Measurements from ENCODE around the gene DDX6. TPM values are rescaled to one million over a fixed set of nuclear protein-coding genes. Genes with fewer than 3 reads are reported as not detected.
"Not testable (repeated sequence)": the region's sequence is repeated elsewhere in the genome, so short reads cannot be mapped to it uniquely, and the experiment has no call there.

The DDX6 gene, protein sequence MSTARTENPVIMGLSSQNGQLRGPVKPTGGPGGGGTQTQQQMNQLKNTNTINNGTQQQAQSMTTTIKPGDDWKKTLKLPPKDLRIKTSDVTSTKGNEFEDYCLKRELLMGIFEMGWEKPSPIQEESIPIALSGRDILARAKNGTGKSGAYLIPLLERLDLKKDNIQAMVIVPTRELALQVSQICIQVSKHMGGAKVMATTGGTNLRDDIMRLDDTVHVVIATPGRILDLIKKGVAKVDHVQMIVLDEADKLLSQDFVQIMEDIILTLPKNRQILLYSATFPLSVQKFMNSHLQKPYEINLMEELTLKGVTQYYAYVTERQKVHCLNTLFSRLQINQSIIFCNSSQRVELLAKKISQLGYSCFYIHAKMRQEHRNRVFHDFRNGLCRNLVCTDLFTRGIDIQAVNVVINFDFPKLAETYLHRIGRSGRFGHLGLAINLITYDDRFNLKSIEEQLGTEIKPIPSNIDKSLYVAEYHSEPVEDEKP
- polyA plus RNA-seq: 10 to 100 TPM; 11.9 to 28.7 (median 16.8) TPM

DNA sequence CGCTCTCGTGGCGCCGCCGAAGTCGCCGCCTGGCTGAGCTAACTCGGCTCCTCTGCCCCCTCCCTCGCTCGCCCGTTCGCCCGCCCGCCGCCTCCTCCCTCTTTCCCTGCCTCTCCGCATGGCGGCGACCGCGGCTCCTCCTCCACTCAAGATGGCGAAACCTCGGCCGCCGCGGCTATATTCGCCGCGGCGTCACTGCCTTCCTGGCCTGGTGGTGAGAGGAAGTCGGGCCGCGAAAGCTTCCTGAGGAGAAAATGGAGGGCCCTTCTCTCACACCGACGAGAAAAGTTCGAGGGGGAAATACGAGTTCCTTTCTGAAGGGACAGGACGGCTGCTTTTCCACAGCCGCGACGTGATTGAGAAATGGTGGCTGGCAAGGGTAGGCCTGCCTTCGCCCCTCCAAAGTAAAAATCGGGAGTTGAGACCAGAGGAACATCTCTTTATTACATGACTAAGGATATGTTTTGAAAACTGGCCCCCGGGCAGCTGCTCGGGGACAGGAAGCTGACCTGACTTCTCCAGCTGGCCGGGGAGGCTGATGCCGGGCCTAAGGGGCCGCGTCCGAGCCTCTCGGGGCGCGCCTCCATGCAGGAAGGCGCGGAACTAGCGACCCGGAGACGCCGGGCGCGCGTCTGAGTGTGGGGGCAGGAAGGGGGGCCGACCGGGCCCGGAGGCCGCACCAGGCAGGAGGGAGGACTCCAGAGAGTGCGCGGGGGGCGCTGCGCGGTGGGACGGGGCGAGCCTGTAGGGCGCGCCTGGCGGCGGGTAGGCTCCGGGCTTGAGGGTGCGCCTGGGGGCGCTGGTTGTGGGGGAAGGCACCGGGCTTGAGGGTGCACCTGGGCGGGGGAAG, at the start of gene DDX6:
TSS of gene DDX6 (minus strand) at position 54 of the 850 bp plus-strand sequence. CDS start 4,913 bp downstream, outside the sequence.
- WGBS, 3 donors: 0% methylated on average over 54 to 81 of the region's 81 CpGs
- H3K27ac ChIP-seq (ENCODE audit: low read depth, low read length): peak within 1 kb of the TSS; percentile 97

DNA sequence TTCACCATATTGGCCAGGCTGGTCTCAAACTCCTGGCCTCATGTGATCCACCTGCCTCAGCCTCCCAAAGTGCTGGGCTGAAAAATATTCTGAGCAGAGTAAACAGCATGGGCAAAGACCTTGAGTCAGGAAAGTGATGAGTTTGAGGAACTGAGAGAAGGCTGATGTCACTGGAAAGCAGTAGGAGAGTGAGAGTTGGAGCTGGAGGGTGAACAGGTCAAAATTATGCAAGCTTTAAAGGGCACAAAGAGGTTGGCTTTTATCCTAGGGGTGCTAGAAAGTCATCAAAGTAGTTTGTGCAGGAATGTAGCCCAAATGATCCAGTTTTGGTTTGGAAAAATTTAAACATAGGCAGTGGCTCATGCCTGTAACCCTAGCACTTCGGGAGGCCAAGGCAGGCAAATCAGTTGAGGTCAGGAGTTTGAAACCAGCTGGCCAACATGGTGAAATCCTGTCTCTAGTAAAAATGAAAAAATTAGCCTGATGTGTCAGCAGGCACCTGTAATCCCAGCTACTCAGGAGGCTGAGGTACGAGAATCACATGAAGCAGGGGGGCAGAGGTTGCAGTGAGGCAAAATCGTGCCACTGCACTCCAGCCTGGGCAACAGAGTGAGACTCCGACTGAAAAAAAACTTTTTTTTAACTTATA, 48.1 kb upstream of the DDX6 start:
- WGBS, 3 donors: 80 to 88% (median 88%) methylated on average over 4 of the region's 4 CpGs

DNA sequence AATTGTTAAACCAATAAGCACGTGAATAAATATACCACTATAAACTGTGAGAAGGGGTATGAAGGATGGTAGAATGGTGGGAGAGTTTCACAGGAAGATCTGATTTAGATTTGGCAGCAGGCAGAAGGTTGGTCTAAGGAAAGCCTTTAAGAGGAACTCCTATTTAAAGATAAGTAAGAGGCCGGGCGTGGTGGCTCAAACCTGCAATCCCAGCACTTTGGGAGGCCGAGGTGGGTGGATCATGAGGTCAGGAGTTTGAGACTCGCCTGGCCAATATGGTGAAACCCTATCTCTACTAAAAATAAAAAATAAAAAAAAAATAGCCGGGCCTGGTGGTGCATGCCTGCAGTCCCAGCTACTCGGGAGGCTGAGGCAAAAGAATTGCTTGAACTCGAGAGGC, 46.9 kb upstream of the DDX6 start:
- 85 to 90% (median 87%) methylated on average over 8 of the region's 8 CpGs for WGBS, 3 donors

More for the DNA sequence above, 48.1 kb upstream of the DDX6 start:
- no peak overlapping the region for H3K27ac ChIP-seq (ENCODE audit: low read depth, low read length)

DNA sequence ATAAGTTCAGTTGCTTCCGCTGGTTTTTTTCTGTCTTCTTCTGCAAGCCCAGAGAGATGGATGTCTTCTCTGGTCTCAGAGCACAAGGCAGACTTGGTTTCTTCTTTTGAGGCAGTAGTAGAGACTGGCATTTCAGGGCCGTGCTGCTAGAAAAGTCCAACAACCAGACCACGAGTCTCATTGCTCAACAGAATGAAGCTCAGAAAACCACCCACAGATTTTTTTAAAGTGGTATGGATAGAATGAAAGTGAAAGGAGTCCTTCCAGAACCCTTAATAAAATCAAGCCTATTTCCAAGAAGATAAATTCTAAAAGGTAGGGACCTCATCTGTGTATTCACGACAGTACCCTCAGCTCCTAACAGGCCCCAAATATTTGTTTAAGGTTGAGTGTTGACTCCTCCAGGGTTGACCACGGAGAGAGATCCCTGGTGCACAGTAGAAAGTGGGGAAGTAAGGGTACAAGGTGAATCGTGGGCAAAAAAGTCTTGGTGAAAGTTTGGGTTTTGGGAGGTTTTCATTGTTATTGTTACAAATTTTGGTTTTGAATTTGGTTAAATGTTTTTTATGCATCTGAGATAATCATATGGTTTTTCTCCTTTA, 43.6 kb upstream of the DDX6 start:
- no peak overlapping the region for H3K27ac ChIP-seq (ENCODE audit: low read depth, low read length)
- 55 to 67% (median 60%) methylated on average over 6 of the region's 6 CpGs for WGBS, 3 donors

More for the DNA sequence above, 46.9 kb upstream of the DDX6 start:
- H3K27ac ChIP-seq (ENCODE audit: low read depth, low read length): no peak overlapping the region

DNA sequence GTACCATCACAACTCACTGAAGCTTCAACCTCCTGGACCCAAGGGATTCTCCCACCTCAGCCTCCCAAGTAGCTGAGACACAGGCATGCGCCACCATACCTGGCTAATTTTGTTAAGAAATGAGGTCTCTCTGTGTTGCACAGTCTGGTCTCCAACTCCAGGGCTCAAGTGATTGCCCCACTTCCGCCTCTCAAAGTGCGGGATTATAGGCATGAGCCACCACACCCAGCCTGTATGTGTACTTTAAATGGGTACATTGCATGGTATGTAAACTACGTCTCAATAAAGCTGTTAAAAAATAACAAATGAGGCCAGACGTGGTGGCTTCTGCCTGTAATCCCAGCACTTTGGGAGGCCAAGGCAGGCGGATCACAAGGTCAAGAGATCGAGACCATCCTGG, 36.2 kb upstream of the DDX6 start:
- H3K27ac ChIP-seq (ENCODE audit: low read depth, low read length): no peak overlapping the region
- WGBS, 3 donors: 82 to 92% (median 92%) methylated on average over 7 of the region's 7 CpGs

DNA sequence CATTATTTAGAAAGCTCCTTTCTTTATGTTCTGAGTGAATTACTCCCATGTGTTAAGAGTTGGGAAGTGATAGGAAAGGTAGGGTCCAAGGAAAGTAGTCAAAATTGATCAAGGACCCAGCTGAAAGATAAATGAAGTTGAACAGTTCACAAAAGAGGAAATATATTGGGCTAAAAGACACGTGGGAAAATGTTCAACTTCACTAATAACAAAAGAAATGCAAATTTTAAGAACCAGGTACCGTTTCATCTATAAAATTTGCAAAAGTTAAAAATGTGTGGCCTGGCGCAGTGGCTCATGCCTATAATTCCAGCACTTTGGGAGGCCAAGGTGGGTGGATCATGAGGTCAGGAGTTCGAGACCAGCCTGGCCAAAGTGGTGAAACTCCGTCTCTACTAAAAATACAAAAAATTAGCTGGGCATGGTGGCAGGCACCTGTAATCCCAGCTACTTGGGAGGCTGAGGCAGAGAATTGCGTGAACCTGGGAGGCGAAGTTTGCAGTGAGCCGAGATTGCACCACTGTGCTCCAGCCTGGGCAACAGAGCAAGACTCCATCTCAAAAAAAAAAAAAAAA, 32.1 kb upstream of the DDX6 start:
- not testable (repeated sequence) for H3K27ac ChIP-seq (ENCODE audit: low read depth, low read length)
- whole genome bisulfite sequencing, 3 donors: 82 to 93% (median 87%) methylated on average over 8 of the region's 8 CpGs

DNA sequence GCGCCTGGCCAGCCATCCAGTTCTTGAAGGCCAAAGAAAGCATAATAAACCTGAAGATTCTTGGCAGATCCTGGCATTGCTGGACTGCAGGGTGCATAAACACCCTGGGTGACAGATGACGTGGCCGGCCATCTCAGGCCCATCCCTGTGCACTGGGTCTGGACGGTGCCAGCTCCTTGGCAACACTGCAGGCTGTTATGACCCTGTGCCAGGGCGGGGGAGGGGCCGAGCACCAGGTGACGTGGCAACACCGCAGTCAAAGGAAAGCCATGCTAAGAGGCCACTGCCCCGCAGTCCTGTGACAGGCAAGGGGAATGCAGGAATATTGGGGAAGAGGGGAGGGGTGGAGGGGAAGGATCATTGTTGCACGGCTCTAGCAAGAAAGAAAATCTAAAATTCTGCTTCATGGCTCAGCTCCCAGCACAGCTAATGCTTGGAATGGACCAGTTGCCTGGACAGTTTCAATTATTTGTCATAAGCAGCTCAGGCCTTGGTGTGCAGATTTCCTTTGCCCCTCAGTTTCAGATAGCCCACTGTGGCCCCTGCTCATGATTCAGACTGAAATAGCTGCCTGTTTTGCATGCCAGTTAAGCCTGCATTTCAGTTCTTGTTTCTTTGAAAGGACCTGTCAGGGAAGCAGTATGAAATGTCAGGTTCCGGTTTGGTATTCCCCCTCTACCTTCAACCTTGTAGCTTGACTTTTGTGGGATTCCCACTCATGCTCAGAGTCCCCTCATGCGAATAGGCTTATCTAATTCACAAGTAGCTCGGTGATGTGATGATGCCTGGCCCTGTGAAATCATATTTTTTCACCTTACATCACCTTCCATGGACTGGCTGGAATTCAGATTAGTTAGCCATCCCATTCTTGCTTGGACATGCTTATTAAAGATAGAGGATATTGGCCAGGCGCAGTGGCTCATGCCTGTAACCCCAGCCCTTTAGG, 29.7 kb upstream of the DDX6 start:
- 48 to 69% (median 68%) methylated on average over 14 of the region's 14 CpGs for WGBS, 3 donors
- no peak overlapping the region for H3K27ac ChIP-seq (ENCODE audit: low read depth, low read length)

DNA sequence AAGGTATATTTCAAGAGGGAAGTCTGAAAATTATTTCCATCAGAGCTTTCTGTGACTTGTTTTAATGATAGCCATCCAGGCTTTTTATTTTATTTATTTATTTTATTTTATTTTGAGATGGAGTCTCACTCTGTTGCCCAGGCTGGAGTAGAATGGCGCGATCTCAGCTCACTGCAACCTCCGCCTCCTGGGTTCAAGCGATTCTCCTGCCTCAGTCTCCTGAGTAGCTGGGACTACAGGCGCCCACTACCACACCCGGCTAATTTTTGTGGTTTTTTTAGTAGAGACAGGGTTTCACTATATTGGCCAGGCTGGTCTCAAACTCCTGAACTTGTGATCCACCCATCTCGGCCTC, 29.0 kb upstream of the DDX6 start:
- 95 to 98% (median 97%) methylated on average over 7 of the region's 7 CpGs for WGBS, 3 donors
- not testable (repeated sequence) for H3K27ac ChIP-seq (ENCODE audit: low read depth, low read length)

DNA sequence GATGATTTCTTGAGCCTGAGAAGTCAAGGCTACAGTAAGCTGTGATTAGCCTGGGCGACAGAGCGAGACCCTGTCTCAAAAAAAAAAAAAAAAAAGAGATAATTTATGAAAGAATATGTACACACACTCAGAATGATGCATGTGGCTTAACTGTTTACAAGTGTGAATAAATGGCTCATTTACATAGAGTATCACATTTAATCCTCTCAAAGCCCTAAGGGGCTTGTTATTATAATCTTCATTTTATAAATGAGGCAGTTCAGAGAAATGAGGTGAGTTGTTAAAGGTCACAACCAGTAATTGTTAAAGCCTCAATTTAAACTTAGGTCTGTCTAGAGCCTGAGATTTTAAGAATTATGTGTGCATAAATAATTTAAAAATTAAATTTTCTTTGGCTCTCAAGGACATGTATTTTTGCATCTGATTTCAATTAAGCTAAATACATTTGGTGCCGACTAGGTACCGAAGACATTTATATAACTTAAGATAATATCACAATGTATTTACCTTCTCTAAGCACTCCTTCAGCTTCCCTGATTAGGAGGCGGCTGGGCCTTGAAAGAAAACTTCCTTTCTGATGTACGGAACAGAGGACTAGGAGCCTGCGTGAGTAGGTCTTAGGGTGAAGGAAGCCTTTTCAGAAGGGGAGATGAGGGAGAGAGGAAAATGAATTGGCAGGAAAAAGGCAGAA, 28.5 kb upstream of the DDX6 start:
- WGBS, 3 donors: 57 to 90% (median 85%) methylated on average over 7 of the region's 7 CpGs
- no peak overlapping the region for H3K27ac ChIP-seq (ENCODE audit: low read depth, low read length)

DNA sequence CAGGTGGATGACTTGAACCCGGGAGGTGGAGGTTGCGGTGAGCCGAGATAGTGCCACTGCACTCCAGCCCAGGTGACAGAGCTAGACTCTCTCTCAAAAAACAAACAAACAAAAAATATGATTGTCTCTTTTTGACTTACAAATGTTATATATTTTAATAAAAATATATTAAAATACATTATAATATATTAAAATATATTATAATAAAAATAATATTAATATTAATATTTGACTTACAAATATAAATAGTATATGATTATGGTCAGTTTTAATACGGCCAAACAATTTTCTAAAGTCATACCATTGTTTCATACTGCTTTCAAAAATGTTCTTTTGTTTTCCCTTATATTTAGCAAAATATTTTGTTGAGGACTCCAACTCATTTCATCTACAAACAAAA, 27.2 kb upstream of the DDX6 start:
- WGBS, 3 donors: 93 to 96% (median 93%) methylated on average over 4 of the region's 4 CpGs

DNA sequence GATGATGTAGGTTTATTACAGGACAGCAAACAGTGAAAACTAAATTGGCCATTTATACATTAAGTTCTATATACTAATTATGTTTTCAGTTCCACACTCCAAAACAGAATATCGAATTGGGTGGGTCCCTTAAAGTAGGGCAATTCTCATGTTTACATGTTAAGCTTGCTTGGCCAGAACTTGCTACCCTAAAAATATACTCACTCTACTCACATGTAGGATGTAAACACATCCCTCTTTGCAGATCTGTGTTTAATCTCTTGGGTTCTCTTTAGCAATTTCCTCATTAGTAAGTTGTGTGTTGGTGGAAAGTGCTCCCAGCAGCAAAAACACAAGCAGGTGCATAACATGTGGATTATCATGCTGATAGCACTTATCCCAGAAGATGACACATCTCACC, 22.6 kb upstream of the DDX6 start:
- 70 to 78% (median 73%) methylated on average over 1 of the region's 1 CpG for WGBS, 3 donors

More for the DNA sequence above, 27.2 kb upstream of the DDX6 start:
- H3K27ac ChIP-seq (ENCODE audit: low read depth, low read length): no peak overlapping the region

DNA sequence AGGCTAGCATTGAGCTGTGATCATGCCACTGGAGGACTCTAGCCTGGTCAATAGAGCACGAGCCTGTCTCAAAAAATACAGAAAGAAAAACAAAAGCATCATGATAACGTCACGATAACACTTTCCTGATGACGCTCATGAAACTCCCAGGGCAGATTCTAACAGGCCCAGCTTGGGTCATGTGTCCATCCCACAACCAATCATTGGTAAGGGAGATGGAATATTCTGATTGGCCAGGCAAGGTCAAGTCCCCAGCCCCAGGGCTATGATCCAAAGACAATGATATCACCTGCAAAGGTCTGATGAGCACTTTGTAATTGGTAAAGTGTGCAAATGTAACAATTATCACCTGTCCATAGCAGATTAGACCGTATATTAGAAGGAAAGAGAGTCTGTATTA, 21.5 kb upstream of the DDX6 start:
- 45 to 74% (median 60%) methylated on average over 3 to 4 of the region's 5 CpGs for WGBS, 3 donors
- no peak overlapping the region for H3K27ac ChIP-seq (ENCODE audit: low read depth, low read length)

More for the DNA sequence above, 22.6 kb upstream of the DDX6 start:
- no peak overlapping the region for H3K27ac ChIP-seq (ENCODE audit: low read depth, low read length)

DNA sequence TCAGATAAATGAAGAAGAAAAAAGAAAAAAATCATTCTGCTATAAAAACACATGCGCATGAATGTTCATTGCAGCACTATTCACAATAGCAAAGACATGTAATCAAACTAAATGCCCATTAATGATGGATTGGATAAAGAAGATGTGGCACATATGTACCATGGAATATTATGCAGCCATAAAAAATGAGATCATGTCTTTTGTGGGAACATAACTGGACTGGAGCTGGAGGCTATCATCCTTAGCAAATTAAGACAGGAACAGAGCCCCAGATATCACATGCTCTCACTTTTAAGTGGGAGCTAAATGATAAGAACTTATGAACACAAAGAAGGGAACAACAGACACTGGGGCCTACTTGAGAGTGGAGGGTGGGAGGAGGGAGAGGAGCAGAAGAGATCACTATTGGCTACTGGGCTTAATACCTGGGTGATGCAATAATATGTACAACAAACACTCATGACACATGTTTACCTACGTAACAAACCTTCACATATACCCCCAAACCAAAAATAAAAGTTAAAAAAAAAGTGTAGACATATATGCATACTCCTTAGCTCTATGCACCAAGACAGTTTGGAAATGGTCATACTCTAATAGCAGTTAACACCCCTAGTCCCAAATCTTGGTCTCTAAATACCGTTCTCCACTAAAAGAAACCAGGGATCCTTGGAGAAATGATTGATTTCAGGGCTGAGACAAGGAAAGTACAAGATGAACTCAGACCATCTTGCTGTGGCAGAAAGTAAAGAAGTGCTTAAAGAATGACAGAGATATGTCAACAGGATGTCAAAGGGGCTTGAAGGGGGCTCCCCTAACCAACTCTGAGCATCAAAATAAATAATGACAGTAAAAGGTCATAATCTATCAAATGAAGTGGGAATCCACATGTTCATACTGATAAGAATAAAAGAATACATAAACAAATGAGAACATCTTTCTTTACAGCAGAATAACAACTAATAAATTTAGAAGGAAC, 17.1 kb upstream of the DDX6 start:
- WGBS, 3 donors: 74 to 85% (median 76%) methylated on average over 3 of the region's 3 CpGs
- no peak overlapping the region for H3K27ac ChIP-seq (ENCODE audit: low read depth, low read length)

DNA sequence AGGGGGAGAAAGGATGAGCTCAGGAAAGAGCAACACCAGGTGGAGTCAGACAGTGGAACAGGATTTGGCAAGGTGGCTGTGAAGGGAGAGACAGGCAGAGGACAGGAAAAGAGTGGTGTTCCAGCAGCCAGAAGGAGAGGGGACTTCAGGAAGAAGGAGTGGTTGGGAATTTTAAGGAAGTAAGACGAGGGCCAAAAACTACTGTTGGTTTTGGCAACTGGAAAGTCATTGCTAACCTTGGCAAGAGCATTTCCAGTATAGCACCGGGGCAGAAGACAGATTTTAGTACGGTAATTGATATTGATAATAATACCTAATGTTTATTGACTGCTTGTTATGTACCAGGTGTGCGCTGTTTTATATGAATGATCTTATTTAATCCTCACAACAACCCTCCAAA, 15.4 kb upstream of the DDX6 start:
- 47 to 66% (median 62%) methylated on average over 4 of the region's 4 CpGs for WGBS, 3 donors
- no peak overlapping the region for H3K27ac ChIP-seq (ENCODE audit: low read depth, low read length)

DNA sequence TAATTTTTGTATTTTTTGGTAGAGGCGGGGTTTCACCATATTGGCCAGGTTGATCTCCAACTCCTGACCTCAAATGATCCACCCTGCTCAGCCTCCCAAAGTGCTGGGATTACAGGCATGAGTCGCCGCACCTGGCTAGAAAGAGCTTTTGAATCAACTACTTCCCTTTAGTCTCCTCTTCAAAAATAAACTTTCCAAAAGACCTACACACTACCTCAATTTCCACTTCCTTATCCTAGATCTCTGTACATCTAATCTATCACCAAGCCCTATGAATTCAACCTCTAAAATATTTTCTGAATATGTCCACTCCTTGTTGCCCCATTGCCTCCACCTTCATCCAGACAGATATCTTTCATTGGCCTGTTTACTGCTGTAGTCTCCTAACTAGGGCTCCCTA, 13.1 kb upstream of the DDX6 start:
- 95 to 97% (median 97%) methylated on average over 3 of the region's 3 CpGs for WGBS, 3 donors
- no peak overlapping the region for H3K27ac ChIP-seq (ENCODE audit: low read depth, low read length)

DNA sequence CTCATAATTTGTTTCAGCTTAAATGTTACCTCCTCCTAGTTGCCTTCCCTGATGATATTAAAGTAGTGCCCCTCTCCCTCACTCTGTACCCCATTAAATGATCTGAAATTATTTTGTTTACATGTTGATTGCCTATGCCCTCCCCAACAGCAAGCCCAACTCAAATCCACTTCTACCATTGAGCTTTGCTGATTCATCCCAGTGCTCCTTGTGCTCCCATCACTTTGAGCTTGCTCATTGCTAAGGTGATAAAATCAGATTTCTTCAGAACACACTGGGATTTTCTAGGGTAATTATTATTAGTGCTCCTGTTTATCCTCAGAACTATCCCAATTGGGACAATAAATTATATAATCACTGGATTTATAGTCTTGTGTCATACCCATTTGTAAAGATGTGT, 8.4 kb upstream of the DDX6 start:
- no peak overlapping the region for H3K27ac ChIP-seq (ENCODE audit: low read depth, low read length)
